ENCODE results near the gene MFAP3L.

The MFAP3L gene

DNA sequence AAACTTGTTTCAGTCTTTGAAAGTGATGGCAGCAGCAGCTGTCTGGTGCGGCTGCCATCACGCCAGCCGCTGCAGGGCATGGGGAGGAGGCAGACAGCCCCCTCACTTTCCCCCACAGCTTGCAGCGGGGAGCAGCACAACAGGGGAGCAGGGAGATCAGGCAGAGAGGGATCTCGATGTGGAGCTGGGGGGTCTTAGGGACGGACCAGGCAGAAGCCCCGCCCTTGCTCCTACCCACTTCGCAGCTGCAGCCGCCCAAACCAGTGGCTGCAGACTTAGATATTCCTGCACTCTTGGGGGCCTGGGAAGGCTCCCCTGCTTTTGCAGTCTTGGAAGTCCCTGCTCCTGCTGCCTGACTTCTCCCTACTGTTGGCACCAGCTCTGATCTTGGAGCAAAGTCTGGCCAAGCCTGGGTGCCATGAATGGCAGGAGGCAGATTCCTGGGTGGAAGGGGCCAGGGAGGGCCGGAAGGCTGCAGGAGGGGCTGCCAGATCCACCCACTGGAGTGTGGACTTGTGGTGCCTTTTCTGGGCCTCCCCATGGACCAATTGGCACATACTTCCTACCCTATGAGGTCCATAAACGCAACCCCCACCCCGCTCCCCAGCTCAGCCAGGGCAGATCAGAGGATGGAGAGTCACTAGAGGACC, 14.0 kb upstream of the MFAP3L start:
- no peaks in the 10 kb centered on the region for H3K4me1 ChIP-seq (ENCODE audit: insufficient read depth, low read length)
- no peak overlapping the region for H3K9ac ChIP-seq (ENCODE audit: low read depth, low read length)
- H3K4me3 ChIP-seq (ENCODE audit: low read length): no peak overlapping the region
- no peaks in the 10 kb centered on the region for H3K27me3 ChIP-seq (ENCODE audit: insufficient read depth, low read length)
- no peaks in the 10 kb centered on the region for H3K36me3 ChIP-seq (ENCODE audit: insufficient read depth, low read length)
- no peaks in the 10 kb centered on the region for H3K9me3 ChIP-seq (ENCODE audit: insufficient read depth, low read depth, low read length)
- WGBS: 93% methylated on average over 12 of the region's 12 CpGs
- no peak overlapping the region for H3K27ac ChIP-seq (ENCODE audit: low read depth, low read length)

DNA sequence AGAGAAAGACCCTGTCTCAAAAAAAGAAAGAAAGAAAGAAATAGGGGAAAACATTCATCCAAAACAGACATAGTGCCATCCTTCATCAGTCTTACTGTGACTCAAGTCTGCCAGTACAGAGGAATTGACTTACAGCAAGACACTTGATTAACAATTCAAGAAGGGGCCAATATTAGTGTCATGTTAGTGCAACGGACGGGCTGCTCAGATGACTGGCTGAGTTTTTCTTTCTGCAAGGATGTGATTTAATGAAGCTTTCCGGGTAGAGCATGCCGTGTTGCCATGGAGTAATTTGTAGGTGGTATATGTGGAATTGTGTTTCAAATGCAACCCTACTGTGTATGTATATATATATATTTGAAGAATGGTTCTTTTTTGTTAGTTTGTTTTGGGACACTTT, 12.6 kb upstream of the MFAP3L start:
- Histone ChIP-seq H3K9me3 (ENCODE audit: insufficient read depth, low read depth, low read length) (no peaks in the 10 kb centered on the region), H3K4me3 (ENCODE audit: low read length) (no peak overlapping the region), H3K27ac (ENCODE audit: low read depth, low read length) (no peak overlapping the region), H3K4me1 (ENCODE audit: insufficient read depth, low read length) (no peaks in the 10 kb centered on the region), H3K27me3 (ENCODE audit: insufficient read depth, low read length) (no peaks in the 10 kb centered on the region), H3K9ac (ENCODE audit: low read depth, low read length) (no peak overlapping the region), H3K36me3 (ENCODE audit: insufficient read depth, low read length) (no peaks in the 10 kb centered on the region)
- 80% methylated on average over 4 of the region's 4 CpGs for WGBS

DNA sequence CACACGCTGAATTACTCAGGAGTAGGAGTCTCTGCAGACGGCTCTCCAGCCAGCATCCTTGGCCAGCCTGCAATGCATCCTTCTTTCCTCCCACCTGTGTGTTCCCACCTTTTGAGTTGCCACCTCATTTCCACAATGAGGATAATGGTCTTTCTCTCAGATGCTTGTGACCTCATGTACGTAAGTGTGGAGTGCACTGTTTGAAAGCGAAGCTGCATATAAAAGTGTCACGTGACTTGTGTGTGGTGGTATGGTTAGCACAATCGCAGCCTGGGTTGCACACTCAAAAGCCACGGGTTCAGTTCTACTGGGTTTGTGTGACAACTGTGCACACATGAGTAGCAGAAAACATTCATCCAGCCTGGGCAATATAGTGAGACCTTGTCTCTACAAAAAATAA, 12.0 kb upstream of the MFAP3L start:
- Histone ChIP-seq H3K36me3 (ENCODE audit: insufficient read depth, low read length) (no peaks in the 10 kb centered on the region), H3K27ac (ENCODE audit: low read depth, low read length) (no peak overlapping the region), H3K4me1 (ENCODE audit: insufficient read depth, low read length) (no peaks in the 10 kb centered on the region), H3K4me3 (ENCODE audit: low read length) (no peak overlapping the region), H3K27me3 (ENCODE audit: insufficient read depth, low read length) (no peaks in the 10 kb centered on the region), H3K9me3 (ENCODE audit: insufficient read depth, low read depth, low read length) (no peaks in the 10 kb centered on the region), H3K9ac (ENCODE audit: low read depth, low read length) (no peak overlapping the region)
- WGBS: 94% methylated on average over 7 of the region's 7 CpGs

DNA sequence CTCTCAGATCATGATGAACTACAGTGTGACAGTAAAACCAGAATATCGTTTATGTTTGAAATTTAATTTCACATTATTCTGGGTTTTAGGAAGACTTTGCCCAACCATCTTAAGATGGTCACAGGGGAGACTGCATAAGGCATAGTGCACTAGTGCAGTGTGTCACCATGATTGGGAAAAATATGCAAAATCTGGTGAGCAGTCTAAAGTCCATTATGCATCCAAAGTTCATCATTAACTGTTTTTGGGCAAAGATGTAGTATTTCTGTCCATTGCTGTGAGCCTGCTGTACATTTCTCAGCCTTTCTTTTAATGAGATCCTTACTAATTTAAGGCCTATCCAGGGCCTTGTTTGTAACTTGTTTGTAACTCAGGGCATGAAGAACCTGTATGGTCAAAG, 11.3 kb upstream of the MFAP3L start:
- no peaks in the 10 kb centered on the region for H3K9me3 ChIP-seq (ENCODE audit: insufficient read depth, low read depth, low read length)
- no peaks in the 10 kb centered on the region for H3K4me1 ChIP-seq (ENCODE audit: insufficient read depth, low read length)
- no peaks in the 10 kb centered on the region for H3K27me3 ChIP-seq (ENCODE audit: insufficient read depth, low read length)
- H3K27ac ChIP-seq (ENCODE audit: low read depth, low read length): no peak overlapping the region
- H3K36me3 ChIP-seq (ENCODE audit: insufficient read depth, low read length): no peaks in the 10 kb centered on the region
- no peak overlapping the region for H3K9ac ChIP-seq (ENCODE audit: low read depth, low read length)
- WGBS: 100% methylated on average over 1 of the region's 1 CpG
- H3K4me3 ChIP-seq (ENCODE audit: low read length): no peak overlapping the region

DNA sequence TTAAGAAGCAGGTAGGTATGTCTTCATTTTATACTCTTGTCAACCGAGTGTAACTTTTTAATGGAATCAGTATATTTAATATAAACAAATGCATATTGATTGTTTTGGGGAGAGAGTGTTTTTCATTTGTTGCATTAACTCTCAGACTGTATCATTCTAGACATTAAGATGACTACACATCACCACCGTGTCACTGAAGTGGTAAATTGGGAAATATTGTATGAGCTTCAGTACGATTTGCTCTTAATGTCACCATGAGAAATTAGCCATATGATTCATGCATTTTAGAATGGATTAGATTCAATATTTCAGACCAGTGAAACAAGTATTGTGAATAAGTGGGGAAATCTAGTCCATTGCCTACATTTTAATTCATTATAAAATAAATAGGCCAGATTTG, 9.7 kb upstream of the MFAP3L start:
- Histone ChIP-seq H3K36me3 (ENCODE audit: insufficient read depth, low read length) (no peaks in the 10 kb centered on the region), H3K9me3 (ENCODE audit: insufficient read depth, low read depth, low read length) (no peaks in the 10 kb centered on the region), H3K27me3 (ENCODE audit: insufficient read depth, low read length) (peaks cover under 1% of the 10 kb centered on the region; the same call in 1 of the 2 replicates), H3K27ac (ENCODE audit: low read depth, low read length) (no peak overlapping the region), H3K9ac (ENCODE audit: low read depth, low read length) (no peak overlapping the region), H3K4me3 (ENCODE audit: low read length) (no peak overlapping the region), H3K4me1 (ENCODE audit: insufficient read depth, low read length) (no peaks in the 10 kb centered on the region)
- 100% methylated on average over 2 of the region's 3 CpGs for WGBS

DNA sequence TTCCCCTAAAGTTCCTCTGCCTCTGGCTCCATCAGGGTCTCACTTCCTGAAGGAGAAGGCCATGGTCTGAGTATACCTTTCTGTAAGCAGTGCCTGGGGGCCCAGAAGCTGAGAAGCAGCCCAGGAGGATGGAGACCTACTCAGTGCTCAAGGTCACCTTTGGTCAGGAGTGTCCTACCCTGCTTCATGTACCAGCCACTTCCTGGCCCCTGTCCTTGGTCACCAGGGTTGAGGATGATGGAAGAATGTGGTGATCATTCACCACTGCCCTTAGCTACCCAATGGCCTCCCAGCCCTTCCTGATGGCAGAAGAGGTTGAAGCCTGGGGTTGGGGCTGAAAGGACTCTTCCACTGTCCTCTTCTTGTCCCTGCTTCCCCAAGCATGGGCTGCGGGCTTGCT, 9.0 kb upstream of the MFAP3L start:
- Histone ChIP-seq H3K9ac (ENCODE audit: low read depth, low read length) (no peak overlapping the region), H3K36me3 (ENCODE audit: insufficient read depth, low read length) (no peaks in the 10 kb centered on the region), H3K9me3 (ENCODE audit: insufficient read depth, low read depth, low read length) (no peaks in the 10 kb centered on the region), H3K4me1 (ENCODE audit: insufficient read depth, low read length) (no peaks in the 10 kb centered on the region), H3K4me3 (ENCODE audit: low read length) (no peak overlapping the region), H3K27ac (ENCODE audit: low read depth, low read length) (no peak overlapping the region), H3K27me3 (ENCODE audit: insufficient read depth, low read length) (peaks cover 6% of the 10 kb centered on the region; the same call in 1 of the 2 replicates)
- 100% methylated on average over 1 of the region's 1 CpG for WGBS

DNA sequence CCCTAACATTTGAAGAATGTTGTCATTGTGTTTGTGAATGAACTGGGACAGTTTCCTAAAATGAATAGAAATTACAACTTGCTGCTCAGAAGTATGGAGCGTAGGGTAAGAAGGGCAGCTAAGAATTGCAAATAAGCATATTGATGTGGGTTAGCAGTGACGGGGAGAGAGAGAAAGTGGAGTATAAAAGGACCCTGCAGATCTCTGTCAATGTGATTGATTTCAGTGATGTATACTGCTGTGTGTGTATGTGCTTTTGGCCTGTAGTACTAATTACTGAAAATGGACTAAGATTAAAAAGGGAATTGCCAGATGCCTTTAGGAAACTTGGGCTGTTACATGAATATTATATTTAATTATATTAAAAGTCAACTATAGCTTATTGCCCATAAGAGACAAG, 7.8 kb upstream of the MFAP3L start:
- H3K36me3 ChIP-seq (ENCODE audit: insufficient read depth, low read length): no peaks in the 10 kb centered on the region
- H3K4me3 ChIP-seq (ENCODE audit: low read length): no peak overlapping the region
- H3K9me3 ChIP-seq (ENCODE audit: insufficient read depth, low read depth, low read length): no peaks in the 10 kb centered on the region
- no peak overlapping the region for H3K9ac ChIP-seq (ENCODE audit: low read depth, low read length)
- no peaks in the 10 kb centered on the region for H3K4me1 ChIP-seq (ENCODE audit: insufficient read depth, low read length)
- peaks cover 18% of the 10 kb centered on the region for H3K27me3 ChIP-seq (ENCODE audit: insufficient read depth, low read length)
- H3K27ac ChIP-seq (ENCODE audit: low read depth, low read length): no peak overlapping the region
- 78% methylated on average over 2 of the region's 2 CpGs for WGBS

DNA sequence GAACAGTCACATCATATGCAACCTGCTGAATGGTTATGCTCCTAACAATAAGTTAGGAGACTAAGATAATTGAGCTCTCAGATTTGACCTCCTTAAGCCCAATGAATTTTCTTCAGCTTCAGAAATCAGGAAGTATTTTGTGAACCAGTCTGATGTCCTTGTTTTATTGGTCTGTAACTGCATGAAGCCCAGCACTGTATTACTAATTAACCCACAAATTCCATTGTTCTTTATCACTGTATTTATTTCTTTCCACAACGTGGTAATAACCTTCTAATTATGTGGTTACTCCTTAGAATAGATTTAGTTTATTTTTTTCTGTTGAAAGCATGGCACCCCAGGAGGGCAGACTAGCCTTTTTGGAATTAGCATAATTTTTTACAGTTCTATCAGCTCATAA, 3.9 kb upstream of the MFAP3L start:
- H3K4me1 ChIP-seq (ENCODE audit: insufficient read depth, low read length): no peaks in the 10 kb centered on the region; the same call in 1 of the 2 replicates
- no CpG with 5 or more reads among the region's 1 CpG for WGBS
- H3K4me3 ChIP-seq (ENCODE audit: low read length): no peak overlapping the region
- no peaks in the 10 kb centered on the region; the same call in 1 of the 2 replicates for H3K9me3 ChIP-seq (ENCODE audit: insufficient read depth, low read depth, low read length)
- H3K27me3 ChIP-seq (ENCODE audit: insufficient read depth, low read length): peaks cover 43% of the 10 kb centered on the region
- no peak overlapping the region for H3K27ac ChIP-seq (ENCODE audit: low read depth, low read length)
- no peaks in the 10 kb centered on the region for H3K36me3 ChIP-seq (ENCODE audit: insufficient read depth, low read length)
- no peak overlapping the region for H3K9ac ChIP-seq (ENCODE audit: low read depth, low read length)

DNA sequence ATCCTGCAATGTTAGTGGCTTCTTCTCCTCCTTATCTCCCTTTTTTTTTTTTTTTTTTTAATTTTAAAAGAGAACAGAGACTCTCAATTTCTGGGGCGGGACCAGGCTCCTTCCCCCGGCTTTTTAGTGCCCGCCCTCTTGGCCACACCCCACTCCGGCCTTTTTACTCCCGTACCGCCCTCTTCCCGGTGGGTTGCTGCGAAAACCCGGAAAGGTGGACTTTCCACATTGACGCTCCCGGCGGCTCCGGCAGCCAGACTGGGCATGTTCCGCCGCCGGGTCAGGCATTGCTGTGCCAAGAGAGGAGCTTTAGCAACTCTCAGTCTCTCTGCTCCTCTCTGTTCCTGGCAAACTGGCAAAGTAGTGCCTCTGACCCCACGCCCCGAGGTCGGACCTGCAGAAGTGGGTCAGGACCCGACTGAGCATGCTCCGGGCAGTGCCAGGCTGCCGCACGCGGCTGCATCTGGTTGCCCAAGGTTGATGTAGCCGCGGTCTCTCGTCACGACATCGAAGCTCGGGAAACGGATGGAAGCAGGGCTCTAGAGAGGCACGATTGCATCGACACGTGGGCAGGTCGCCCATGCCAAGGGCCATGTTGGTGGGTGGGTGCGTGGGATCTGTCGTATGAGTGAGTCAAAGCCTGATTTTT, 1.1 kb upstream of the MFAP3L start:
- H3K27ac ChIP-seq (ENCODE audit: low read depth, low read length): no peak overlapping the region
- peak overlapping the region; percentile 73 for H3K4me3 ChIP-seq (ENCODE audit: low read length)
- H3K9ac ChIP-seq (ENCODE audit: low read depth, low read length): 0 out of 2 replicates have a peak overlapping the region, but pooled peaks have one; percentile 74

DNA sequence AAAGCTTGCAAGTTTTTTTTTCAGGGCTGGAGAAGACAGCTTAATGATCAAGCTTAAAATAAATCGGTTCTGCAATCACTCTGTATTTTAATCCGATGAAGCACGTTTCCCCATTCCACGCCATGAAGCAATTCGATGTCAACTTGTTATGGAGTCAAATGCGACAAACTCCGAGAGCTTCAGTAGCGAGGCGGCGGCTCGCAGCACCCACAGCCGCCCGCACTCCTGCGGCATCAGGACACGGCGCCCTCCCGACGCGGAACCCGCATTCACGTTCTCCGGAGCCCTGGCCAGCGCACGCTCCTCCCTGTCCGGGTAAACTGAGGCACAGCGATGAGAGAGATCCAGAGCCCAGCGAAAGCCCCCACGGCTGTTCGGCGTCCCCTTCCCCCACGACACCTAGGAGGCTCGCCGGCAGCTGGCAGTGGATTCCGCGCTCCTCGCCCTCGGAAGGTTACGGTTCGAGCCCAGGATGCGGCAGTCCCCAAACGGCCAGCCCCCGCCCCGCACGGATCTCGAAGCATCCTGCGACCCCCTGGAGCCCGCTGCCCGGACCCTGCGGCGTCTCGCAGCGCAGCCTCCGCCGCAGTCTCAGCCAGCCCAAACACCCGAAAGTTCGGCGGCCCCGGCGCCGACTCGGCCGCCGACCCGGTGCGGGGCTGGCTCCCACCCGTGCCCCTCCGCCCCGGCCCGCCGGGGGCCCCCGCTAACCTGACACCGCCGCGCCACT, 507 bp downstream of the MFAP3L start:
- H3K27ac ChIP-seq (ENCODE audit: low read depth, low read length): no peak overlapping the region
- H3K9ac ChIP-seq (ENCODE audit: low read depth, low read length): peak overlapping the region; percentile 33; the same call in 1 of the 2 replicates
- no peaks in the 10 kb centered on the region for H3K36me3 ChIP-seq (ENCODE audit: insufficient read depth, low read length)
- H3K9me3 ChIP-seq (ENCODE audit: insufficient read depth, low read depth, low read length): no peaks in the 10 kb centered on the region; the same call in 1 of the 2 replicates
- peaks cover 58% of the 10 kb centered on the region for H3K27me3 ChIP-seq (ENCODE audit: insufficient read depth, low read length)
- WGBS: 2% methylated on average over 74 of the region's 74 CpGs
- peak overlapping the region; percentile 73 for H3K4me3 ChIP-seq (ENCODE audit: low read length)
- H3K4me1 ChIP-seq (ENCODE audit: insufficient read depth, low read length): no peaks in the 10 kb centered on the region; the same call in 1 of the 2 replicates

More for the DNA sequence above, 1.1 kb upstream of the MFAP3L start:
- Histone ChIP-seq H3K4me1 (ENCODE audit: insufficient read depth, low read length) (no peaks in the 10 kb centered on the region; the same call in 1 of the 2 replicates), H3K27me3 (ENCODE audit: insufficient read depth, low read length) (peaks cover 60% of the 10 kb centered on the region), H3K9me3 (ENCODE audit: insufficient read depth, low read depth, low read length) (no peaks in the 10 kb centered on the region; the same call in 1 of the 2 replicates), H3K36me3 (ENCODE audit: insufficient read depth, low read length) (no peaks in the 10 kb centered on the region)
- 7% methylated on average over 37 of the region's 37 CpGs for WGBS

DNA sequence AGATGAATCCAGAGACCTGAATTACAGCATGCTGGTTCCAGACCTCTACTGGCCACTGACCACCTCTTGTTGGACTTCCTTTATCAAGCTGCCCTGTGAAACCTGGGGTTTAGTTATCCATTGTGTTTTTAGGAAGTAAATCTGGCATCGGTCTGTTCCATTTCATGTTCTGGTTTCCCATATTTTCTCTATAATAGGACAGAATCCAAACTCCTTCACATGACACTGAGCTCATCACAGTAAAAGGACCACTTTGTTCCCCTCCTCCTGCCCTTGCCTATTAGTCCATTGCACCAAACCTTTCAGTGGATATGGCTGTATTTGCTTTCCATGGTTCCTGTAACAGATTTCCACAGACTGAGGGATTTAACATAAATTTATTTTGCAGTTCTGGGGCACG, 4.0 kb downstream of the MFAP3L start:
- H3K4me3 ChIP-seq (ENCODE audit: low read length): no peak overlapping the region
- no peak overlapping the region for H3K9ac ChIP-seq (ENCODE audit: low read depth, low read length)
- H3K4me1 ChIP-seq (ENCODE audit: insufficient read depth, low read length): no peaks in the 10 kb centered on the region; the same call in 1 of the 2 replicates
- H3K27ac ChIP-seq (ENCODE audit: low read depth, low read length): no peak overlapping the region
- WGBS: 96% methylated on average over 2 of the region's 2 CpGs
- H3K27me3 ChIP-seq (ENCODE audit: insufficient read depth, low read length): peaks cover 25% of the 10 kb centered on the region
- no peaks in the 10 kb centered on the region for H3K36me3 ChIP-seq (ENCODE audit: insufficient read depth, low read length)
- H3K9me3 ChIP-seq (ENCODE audit: insufficient read depth, low read depth, low read length): no peaks in the 10 kb centered on the region
